ENCODE data around the gene ABCB1.

Gene ABCB1

GRCh38 chr7:87530126-87530525 is 70.6 kb downstream of the ABCB1 start:
- no peak overlapping the region for H3K4me2 ChIP-seq
- H3K36me3 ChIP-seq, result no peaks in the 10 kb centered on the region
- no peaks in the 10 kb centered on the region for H3K9me3 ChIP-seq (replicated peaks in 1 of 11)
- H3K27me3 ChIP-seq, result no peaks in the 10 kb centered on the region
- no peak overlapping the region for H3K9ac ChIP-seq
- no peak for TF ChIP-seq Cebpa-rat (IDR thresholded peaks at IDR 0.05)
- 0 out of 20 replicates have a peak, but pooled peaks cover 0 to 8% (median 0%) of the 10 kb centered on the region in 10 experiments for H3K4me1 ChIP-seq
- H3K4me3 ChIP-seq, result no peak overlapping the region
- H4K20me1 ChIP-seq, result no peaks in the 10 kb centered on the region
- no peak overlapping the region for H3K27ac ChIP-seq

- Histone ChIP-seq H3K36me3 (no peaks in the 10 kb centered on the region), H3K4me1 (0 out of 20 replicates have a peak, but pooled peaks cover 0 to 8% (median 0%) of the 10 kb centered on the region in 10 experiments), H4K20me1 (no peaks in the 10 kb centered on the region), H3K4me2 (no peak overlapping the region), H3K4me3 (no peak overlapping the region), H3K27ac (no peak overlapping the region), H3K9me3 (replicated peaks in 1 of 11) (no peaks in the 10 kb centered on the region), H3K27me3 (no peaks in the 10 kb centered on the region), H3K9ac (no peak overlapping the region)
- no peak for TF ChIP-seq Cebpa-rat (IDR thresholded peaks at IDR 0.05)
Observed at GRCh38 chr7:87528730-87529129, 72.0 kb downstream of the ABCB1 start.

GRCh38 chr7:87518735-87519134 is 81.9 kb downstream of the ABCB1 start:
- Histone ChIP-seq H3K9ac (no peak overlapping the region), H3K27me3 (no peaks in the 10 kb centered on the region), H3K9me3 (replicated peaks in 1 of 11) (no peaks in the 10 kb centered on the region), H3K4me3 (no peak overlapping the region), H3K36me3 (no peaks in the 10 kb centered on the region), H3K4me2 (no peak overlapping the region), H3K27ac (no peak overlapping the region), H3K4me1 (no peaks in the 10 kb centered on the region), H4K20me1 (no peaks in the 10 kb centered on the region)
- no peak for TF ChIP-seq Cebpa-rat (IDR thresholded peaks at IDR 0.05)

- no peak for TF ChIP-seq Cebpa-rat (IDR thresholded peaks at IDR 0.05)
- Histone ChIP-seq H3K9me3 (replicated peaks in 1 of 11) (no peaks in the 10 kb centered on the region), H3K36me3 (no peaks in the 10 kb centered on the region), H4K20me1 (no peaks in the 10 kb centered on the region), H3K4me2 (no peak overlapping the region), H3K27ac (no peak overlapping the region), H3K4me3 (no peak overlapping the region), H3K27me3 (no peaks in the 10 kb centered on the region), H3K9ac (no peak overlapping the region), H3K4me1 (no peaks in the 10 kb centered on the region)
Observed at GRCh38 chr7:87517891-87518290, 82.8 kb downstream of the ABCB1 start.

- Histone ChIP-seq H3K9me3 (replicated peaks in 1 of 11) (no peaks in the 10 kb centered on the region), H3K27me3 (no peaks in the 10 kb centered on the region), H4K20me1 (no peaks in the 10 kb centered on the region), H3K4me2 (no peak overlapping the region), H3K36me3 (no peaks in the 10 kb centered on the region), H3K27ac (no peak overlapping the region), H3K4me1 (no peaks in the 10 kb centered on the region), H3K4me3 (no peak overlapping the region), H3K9ac (no peak overlapping the region)
- TF ChIP-seq Cebpa-rat (IDR thresholded peaks at IDR 0.05), result no peak
Observed at GRCh38 chr7:87517136-87517815, 83.4 kb downstream of the ABCB1 start.

- no peaks in the 10 kb centered on the region for H3K4me1 ChIP-seq
- no peak for TF ChIP-seq Cebpa-rat (IDR thresholded peaks at IDR 0.05)
Observed at GRCh38 chr7:87513735-87514335, 86.8 kb downstream of the ABCB1 start.

GRCh38 chr7:87512906-87513305 is 87.8 kb downstream of the ABCB1 start:
- no peak overlapping the region for H3K4me2 ChIP-seq
- no peaks in the 10 kb centered on the region for H3K9me3 ChIP-seq (replicated peaks in 1 of 11)
- H3K27me3 ChIP-seq, result no peaks in the 10 kb centered on the region
- TF ChIP-seq Cebpa-rat (IDR thresholded peaks at IDR 0.05), result no peak
- H3K4me3 ChIP-seq, result no peak overlapping the region
- H3K9ac ChIP-seq, result no peak overlapping the region
- H3K4me1 ChIP-seq, result no peaks in the 10 kb centered on the region
- no peaks in the 10 kb centered on the region for H4K20me1 ChIP-seq
- no peak overlapping the region for H3K27ac ChIP-seq
- no peaks in the 10 kb centered on the region for H3K36me3 ChIP-seq

More at GRCh38 chr7:87513735-87514335, 86.8 kb downstream of the ABCB1 start:
- Histone ChIP-seq H3K36me3 (no peaks in the 10 kb centered on the region), H3K4me3 (no peak overlapping the region), H3K27ac (no peak overlapping the region), H3K9me3 (replicated peaks in 1 of 11) (no peaks in the 10 kb centered on the region), H3K9ac (no peak overlapping the region), H3K27me3 (no peaks in the 10 kb centered on the region), H4K20me1 (no peaks in the 10 kb centered on the region), H3K4me2 (no peak overlapping the region)

- H3K9ac ChIP-seq, result no peak overlapping the region
- no peak overlapping the region for H3K4me3 ChIP-seq
- no peaks in the 10 kb centered on the region for H3K9me3 ChIP-seq (replicated peaks in 1 of 11)
- H3K4me2 ChIP-seq, result no peak overlapping the region
- TF ChIP-seq Cebpa-rat (IDR thresholded peaks at IDR 0.05), result no peak
- no peak overlapping the region for H3K27ac ChIP-seq
- no peaks in the 10 kb centered on the region for H3K27me3 ChIP-seq
- H4K20me1 ChIP-seq, result no peaks in the 10 kb centered on the region
- no peaks in the 10 kb centered on the region for H3K36me3 ChIP-seq
- H3K4me1 ChIP-seq, result no peaks in the 10 kb centered on the region
Observed at GRCh38 chr7:87511510-87511909, 89.2 kb downstream of the ABCB1 start.

GRCh38 chr7:87510411-87510875 is 90.2 kb downstream of the ABCB1 start:
- Histone ChIP-seq H3K27me3 (no peaks in the 10 kb centered on the region), H3K36me3 (no peaks in the 10 kb centered on the region), H3K4me1 (no peaks in the 10 kb centered on the region), H3K9ac (no peak overlapping the region), H3K27ac (no peak overlapping the region), H4K20me1 (no peaks in the 10 kb centered on the region), H3K4me3 (no peak overlapping the region), H3K9me3 (replicated peaks in 1 of 11) (no peaks in the 10 kb centered on the region), H3K4me2 (no peak overlapping the region)
- TF ChIP-seq Cebpa-rat (IDR thresholded peaks at IDR 0.05), result no peak

GRCh38 chr7:87507446-87507845 is 93.2 kb downstream of the ABCB1 start:
- Histone ChIP-seq H3K4me3 (no peak overlapping the region), H3K27ac (no peak overlapping the region), H3K9ac (no peak overlapping the region), H3K4me1 (no peaks in the 10 kb centered on the region), H3K36me3 (no peaks in the 10 kb centered on the region), H3K9me3 (replicated peaks in 1 of 11) (no peaks in the 10 kb centered on the region), H3K27me3 (no peaks in the 10 kb centered on the region), H4K20me1 (no peaks in the 10 kb centered on the region), H3K4me2 (no peak overlapping the region)
- TF ChIP-seq Cebpa-rat (IDR thresholded peaks at IDR 0.05), result no peak

Measured in BLaER1 treated with 17β-estradiol and CSF1 and Interleukin-3, amounts not matched to agents 10 nM and 100 nM (cell line).